ENCODE measurements around the gene PNKD.
"Not testable (repeated sequence)": the region's sequence is repeated elsewhere in the genome, so short reads cannot be mapped to it uniquely, and the experiment has no call there.

Gene PNKD

GRCh38 chr2:218273214-218273907 is 3.0 kb downstream of the PNKD start:
- ATAC-seq, DNase-seq: not testable (repeated sequence)

- ATAC-seq (no peak), DNase-seq (no peak)
These were observed 3.6 kb downstream of the PNKD start for GRCh38 chr2:218273908-218274249.

- no peak for ATAC-seq
- no peak for DNase-seq
These were observed 4.3 kb downstream of the PNKD start for GRCh38 chr2:218274586-218274985.

- ATAC-seq, result no peak
- DNase-seq, result no peak
These were observed 5.2 kb downstream of the PNKD start for GRCh38 chr2:218275371-218276072.

GRCh38 chr2:218276986-218277755 is 6.9 kb downstream of the PNKD start:
- DNase-seq (no peak), ATAC-seq (no peak)

DNA sequence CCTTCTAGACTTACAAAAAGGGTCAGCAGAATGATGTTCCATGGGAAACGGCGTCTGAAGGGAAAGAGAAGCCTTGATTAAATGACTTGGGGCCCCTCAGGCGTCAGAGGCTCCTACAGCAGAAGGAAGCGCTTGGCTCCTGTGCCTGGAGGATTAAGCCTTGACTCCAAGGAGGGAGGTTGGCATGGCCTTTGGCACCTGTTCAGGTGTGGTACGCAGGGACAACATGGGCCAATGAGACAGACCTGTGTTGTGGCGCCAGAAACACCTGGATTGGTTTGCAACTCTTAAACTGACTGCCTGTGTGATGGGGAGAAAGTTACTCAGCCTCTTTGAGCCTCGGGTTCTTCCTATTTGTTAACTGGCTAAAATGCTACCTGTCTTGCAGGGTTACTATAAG is 7.6 kb downstream of the PNKD start:
- ATAC-seq, result no peak
- no peak for DNase-seq

DNA sequence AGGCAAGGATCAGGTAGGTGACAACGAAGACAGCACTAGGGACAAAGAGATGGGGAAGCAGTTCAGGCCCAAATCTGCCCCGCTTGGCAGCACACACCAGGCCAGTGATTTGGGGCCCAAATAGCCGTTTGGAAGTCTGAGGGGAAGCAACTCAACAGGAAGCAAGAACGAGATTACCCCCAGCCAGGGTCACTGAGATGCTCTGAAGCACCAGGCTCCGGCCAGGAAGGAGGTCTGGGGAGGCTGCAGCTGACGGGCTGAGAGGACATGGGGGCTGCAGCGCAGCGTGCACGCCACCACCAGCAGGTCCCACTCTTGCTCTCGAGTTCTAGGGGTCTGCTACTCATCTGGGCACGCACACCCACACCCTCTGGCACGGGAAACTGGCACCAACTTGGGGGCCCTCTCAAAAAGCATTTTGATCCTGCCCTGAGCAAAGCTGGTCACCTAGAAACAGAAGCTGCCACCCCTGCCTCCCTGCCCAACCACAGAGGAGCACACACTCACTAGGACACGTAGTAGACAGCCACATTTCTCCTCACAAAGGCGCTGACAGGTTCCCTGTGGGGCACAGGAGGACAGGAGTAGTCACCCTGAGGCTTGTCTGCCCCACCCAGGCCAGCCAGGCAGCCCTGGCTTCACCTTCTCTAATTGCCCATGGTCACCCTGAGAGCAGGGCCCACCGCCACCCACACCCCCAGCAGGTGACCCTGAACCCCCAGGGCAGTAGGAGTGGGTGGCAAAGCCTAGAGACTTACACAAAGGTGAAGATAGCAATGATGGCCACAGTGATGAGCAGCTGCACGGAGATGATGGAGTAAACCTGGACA is 8.4 kb downstream of the PNKD start:
- no peak for ATAC-seq
- DNase-seq, result no peak

DNA sequence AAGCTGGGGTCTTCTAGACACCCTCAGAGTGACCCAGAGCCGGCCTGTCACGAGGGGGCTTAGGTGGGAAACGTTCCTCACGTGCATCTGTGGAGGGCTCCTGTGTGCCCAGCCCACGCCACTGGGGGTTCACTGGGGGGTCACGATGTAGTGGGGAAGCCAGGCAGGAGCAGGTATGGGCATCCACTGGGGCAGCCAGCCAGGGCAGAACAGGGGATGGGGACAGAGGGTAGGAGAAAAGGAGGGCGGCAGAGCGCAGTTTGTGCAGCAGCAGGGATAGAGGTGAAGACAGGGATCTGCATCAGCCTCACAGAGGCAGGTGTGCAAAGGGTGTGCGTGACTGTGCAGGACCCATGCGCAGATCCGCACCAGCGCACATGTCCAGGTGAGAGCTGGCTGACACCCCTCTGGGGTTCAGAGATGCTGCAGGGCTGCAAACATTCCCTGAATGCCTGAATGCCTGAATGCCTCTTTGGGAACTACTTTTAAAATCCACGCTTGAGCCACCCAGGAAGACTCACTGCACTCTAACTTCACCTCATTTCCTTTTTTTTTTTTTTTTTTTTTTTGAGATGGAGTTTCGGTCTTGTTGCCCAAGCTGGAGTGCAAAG is 10.0 kb downstream of the PNKD start:
- DNase-seq (no peak), ATAC-seq (no peak)

DNA sequence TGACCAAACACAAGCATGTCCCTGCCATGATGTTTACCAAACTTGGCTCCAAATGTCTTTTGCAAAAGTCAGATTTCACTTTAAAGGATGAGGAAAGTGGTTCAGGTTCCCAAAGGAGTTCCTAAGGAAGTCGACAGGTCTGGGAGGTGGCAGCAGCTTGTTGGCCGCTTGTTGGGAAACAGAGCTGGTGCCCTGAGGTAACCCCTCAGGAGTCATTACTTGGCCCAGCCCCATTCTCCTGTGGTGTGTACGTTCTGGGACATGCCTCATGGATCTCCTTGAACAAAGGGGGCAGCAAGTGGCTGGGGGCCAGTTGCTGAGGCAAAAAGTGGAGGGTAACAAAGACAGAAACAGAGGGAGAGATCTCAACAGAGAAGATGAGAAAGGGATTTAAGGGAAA is 11.1 kb downstream of the PNKD start:
- ATAC-seq (no peak), DNase-seq (no peak)

DNA sequence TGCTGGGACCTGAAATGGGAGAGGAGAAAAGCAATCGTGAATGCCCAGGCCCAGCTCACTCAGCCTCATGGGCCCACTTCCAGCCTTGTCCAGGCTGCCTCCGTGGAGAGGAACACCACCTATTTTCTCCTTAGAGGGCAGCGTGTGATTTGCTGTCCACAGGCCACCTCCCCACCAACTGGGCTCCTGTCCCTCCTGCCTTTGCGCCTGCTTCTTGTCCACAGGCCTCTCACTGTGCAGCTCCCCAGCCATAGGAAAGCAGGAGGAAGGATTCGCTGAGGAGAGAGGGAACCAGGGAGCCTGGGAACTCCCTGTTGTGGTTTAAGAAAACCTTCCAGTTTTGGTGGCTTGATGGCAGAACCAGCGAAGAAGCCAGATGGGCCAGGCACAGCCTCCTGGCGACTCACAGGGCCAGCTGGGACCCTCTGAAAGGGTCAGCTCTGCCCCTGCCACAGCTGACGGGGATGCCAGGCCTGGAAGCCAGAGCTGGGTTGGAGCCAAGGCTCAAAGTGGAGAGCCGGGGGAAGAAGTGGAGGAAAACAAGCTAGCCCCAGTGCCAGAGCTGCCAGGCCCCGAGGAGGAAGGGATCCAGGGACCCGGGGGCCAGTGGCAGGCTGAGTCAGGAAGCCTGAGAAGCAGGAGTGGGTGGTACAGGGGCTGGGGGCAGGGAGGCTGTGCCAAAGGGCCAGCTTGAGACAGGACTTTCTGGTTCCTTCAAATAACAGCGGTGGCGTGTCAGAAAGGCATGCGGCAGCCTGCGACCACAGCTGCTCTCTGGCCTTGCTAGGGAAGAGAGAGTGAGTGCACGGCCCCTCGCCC is 12.1 kb downstream of the PNKD start:
- no peak for DNase-seq
- ATAC-seq, result no peak

DNA sequence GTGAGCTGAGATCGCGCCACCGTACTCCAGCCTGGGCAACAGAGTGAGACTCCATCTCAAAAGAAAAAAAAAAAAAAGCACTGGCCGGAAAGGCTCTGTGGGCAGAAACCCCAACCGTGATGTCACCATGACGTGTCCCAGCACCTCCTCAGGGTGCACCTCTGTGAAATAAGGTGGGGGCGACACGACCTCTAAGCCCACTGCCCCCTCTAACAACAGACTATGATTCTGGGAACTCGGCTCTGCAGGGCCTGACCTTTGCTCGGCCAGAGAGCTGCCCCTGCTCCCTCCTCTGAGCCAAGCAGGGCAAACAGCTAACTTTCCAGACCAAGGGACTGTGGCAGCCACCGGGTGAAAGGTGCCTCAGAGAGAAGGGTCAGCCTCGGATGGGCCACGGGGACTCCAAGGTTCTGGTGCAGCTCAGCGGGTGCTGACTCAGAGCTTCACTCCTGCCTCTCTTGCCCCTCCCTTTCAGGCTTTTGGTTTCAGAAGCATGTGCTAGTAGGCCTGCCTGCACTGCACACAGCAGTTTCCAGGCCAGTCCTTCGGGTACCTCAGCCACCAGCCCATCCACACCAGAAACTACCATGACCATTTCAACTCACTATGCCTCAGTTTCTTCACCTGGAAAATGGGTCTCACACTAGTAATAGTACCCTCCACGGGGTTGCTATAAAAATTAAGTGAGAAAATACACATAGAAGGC is 13.9 kb downstream of the PNKD start:
- ATAC-seq (peak; percentile 55), DNase-seq (peak; percentile 68)

DNA sequence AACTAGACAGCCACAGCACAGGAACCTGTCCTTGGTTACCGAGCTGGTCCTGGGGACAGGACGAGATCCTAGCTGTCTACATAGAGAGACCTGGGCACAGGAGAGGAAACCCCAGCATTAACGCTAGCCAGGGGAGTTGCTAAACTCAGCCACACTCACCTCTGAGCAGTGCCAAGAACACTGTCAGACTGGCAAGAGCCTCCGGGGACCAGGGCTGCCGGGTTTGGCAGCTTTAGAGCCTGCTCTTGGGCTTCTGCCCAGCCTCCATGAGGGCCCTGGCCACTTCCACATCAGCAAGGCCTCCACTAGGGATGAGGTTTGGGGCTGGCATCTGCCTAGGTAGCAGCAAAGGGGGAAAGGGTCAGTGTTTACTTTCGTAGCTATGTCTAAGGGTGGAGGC is 15.3 kb downstream of the PNKD start:
- DNase-seq (no peak), ATAC-seq (no peak)

DNA sequence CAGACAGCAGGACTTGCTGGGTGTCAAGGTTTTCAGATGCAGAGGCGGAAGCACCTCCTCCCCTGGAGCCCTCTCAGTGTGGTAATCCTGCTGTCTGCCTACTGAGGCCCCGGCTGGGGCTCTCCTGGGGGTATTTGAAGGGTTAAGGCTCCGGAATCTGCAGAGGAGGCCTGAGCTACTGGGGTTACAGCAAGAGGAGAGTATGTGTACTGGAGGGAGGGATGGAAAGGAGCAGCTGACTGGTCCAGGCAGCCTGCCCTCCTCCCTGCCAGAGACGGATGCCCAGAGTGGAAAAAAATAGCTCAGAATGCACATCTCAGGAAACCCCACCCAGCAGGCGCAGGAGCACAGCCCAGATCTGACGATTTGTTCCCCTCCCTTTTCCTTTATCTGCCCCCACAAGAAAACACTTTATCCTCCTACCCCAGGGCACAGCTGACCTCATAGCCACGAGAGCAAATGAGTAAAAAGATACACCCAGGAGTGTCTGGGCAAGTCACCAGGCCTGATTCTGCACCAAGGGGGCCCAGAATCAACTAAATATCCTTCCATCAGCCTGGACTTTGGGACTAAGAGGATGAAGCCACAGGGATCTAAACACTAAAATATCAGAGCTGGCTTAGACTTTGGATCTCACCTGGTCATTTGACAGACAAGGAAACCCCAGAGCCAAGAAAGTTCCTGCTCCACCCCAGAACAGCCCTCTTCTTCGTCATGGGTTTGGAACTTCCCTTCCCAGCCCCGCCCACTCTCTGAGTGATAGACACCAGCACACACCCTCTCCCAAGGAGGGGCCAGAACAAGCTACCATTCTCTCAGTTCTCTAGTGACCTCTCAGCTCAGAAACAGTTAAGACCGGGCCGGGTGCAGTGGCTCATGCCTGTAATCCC is 16.5 kb downstream of the PNKD start:
- ATAC-seq, result peak; percentile 80
- peak; percentile 85 for DNase-seq

- DNase-seq (no peak), ATAC-seq (no peak)
These were observed 19.5 kb downstream of the PNKD start for GRCh38 chr2:218289639-218290315.

GRCh38 chr2:218290316-218291261 is 20.3 kb downstream of the PNKD start:
- ATAC-seq (peak; percentile 13), DNase-seq (peak; percentile 60)

GRCh38 chr2:218291318-218292047 is 21.2 kb downstream of the PNKD start:
- DNase-seq (no peak), ATAC-seq (no peak)

All from stimulated activated naive CD8-positive, alpha-beta T cell treated with anti-CD3 and anti-CD28 coated beads, Interleukin-15, Interleukin-2, amounts not matched to agents 100 U/mL and 50 U/mL, for 24 hours (primary cell).